ENCODE results near the gene MACROD2. TPM values are rescaled to one million over a fixed set of nuclear protein-coding genes. Genes with fewer than 3 reads are reported as not detected.

MACROD2 gene
- total RNA-seq, 1 donor from 2014 or later, result 47.7 TPM

DNA sequence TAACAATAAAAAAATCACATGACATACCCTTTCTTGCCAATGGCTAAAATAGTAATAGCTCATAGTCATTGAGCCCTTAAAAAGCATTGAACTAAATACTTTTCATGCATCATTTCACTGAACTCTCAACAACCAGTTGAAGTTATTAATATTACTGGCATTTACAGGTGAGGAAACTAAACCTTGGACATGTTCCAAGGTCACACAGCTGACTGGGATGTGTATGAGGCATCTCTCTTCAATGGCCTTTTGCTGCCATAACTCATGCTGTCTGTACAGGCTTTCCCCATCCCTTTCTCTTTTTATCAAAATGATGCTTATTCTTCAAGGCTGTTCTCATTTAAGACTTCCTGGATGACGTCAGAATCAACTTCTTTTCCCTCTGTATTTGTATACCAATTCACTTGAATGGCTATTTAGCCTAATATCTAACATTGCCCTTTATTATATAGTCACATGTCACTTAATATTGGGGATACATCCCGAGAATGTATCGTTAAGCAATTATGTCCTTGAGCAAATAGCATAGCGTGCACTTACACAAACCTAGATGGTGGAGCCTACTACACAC is 2101.5 kb downstream of the MACROD2 start:
- no peak for DNase-seq (ENCODE audit: low spot score in 2 of 2)
- FAIRE-seq, result no peak

- FAIRE-seq, result no peak
- DNase-seq (ENCODE audit: low spot score in 2 of 2), result no peak
Measured at GRCh38 chr20:16097788-16098187, 2102.5 kb downstream of the MACROD2 start.

DNA sequence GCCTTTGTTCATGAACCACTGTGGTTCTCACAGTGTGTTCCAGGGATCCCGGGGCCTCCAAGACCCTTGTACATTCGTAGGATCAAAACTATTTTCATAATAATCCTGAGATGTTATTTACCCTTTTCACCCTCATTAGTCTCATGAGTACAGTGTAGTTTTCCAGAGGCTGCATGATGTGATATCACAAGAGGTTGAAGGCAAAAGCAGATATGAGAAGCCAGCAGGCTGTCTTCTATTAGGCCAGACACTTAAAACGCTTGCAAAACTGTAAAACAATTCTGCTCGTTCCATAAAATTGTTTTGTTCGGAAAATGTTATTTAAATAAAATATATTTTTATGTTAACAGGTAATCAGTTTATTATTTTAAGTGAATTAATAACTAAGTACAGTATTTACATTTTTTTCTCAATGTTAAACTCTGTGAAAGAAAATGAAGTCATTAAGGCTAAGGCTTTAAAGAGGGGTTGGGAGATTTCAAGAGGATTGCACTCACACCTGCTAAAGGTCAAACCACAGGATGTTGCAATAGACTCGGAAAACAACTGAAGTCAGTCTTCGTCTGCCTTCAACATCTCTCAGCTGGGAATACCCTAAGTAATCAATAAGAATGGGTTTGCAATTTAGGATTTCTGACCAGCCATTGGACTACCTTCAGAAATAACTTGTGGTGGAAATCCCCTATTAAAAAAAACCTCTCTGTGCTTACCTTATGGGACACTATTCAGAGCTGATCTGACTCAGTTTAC is 2103.7 kb downstream of the MACROD2 start:
- FAIRE-seq, result no peak
- no peak for DNase-seq (ENCODE audit: low spot score in 2 of 2)

GRCh38 chr20:16100111-16100510 is 2104.8 kb downstream of the MACROD2 start:
- FAIRE-seq (no peak), DNase-seq (ENCODE audit: low spot score in 2 of 2) (no peak)

GRCh38 chr20:16100767-16101166 is 2105.5 kb downstream of the MACROD2 start:
- no peak for FAIRE-seq
- no peak for DNase-seq (ENCODE audit: low spot score in 2 of 2)

Small RNA genes lying within 50 kb of the gene (small RNA-seq; reads per million reads assigned to genes)
- gene RN7SL864P (not detected), gene RNA5SP475 (not detected), gene RNU6-1159P (not detected), gene RNU6-115P (not detected), gene RNU6-228P (not detected), gene RNU6-278P (not detected), gene RPS3P1 (not detected)

Other genes with a start within 250 kb of the MACROD2 start
- 17.1 TPM for gene ESF1, start 210.6 kb upstream of the MACROD2 start, total RNA-seq
- gene NDUFAF5, start 210.5 kb upstream of the MACROD2 start, total RNA-seq, result 33.4 TPM
- gene SEL1L2, start 4.9 kb upstream of the MACROD2 start, total RNA-seq, result 0.41 TPM